Heart right ventricle (tissue), 16 donors: Measurements from ENCODE around the gene FKBP8. TPM values are rescaled to one million over a fixed set of nuclear protein-coding genes. Genes with fewer than 3 reads are reported as not detected.
A peak's percentile ranks its signal among the peaks of the same experiment; 100 is the strongest.

Experiments
- ATAC-seq, 8 donors: fragments of 200-7000 bp; cut with Tn5 transposase; one replicate each; pipeline ENCODE4 v1.9.1; 2020; ENCODE audit warnings: mild to moderate bottlenecking in 8 of 8, moderate library complexity in 8 of 8, moderate number of reproducible peaks in 1 of 8
- DNase-seq, 2 donors: peaks; one replicate each; pipeline ENCODE4 v3.0.0-alpha.2; 2020
- H3K27ac ChIP-seq, 10 donors: fragments of 200-600 bp; sonication (generic) in 2 of 10; one replicate each; pipeline versions ENCODE4 v1.5.0 to v1.8.0; 2020 to 2022; ENCODE audit warnings: mild to moderate bottlenecking in 3 of 10
- H3K27me3 ChIP-seq, 7 donors: fragments of 200-600 bp; one replicate each; pipeline ENCODE4 v1.8.0; 2021 to 2022; ENCODE audit warnings: mild to moderate bottlenecking in 2 of 7
- H3K36me3 ChIP-seq, 9 donors: fragments of 200-600 bp; sonication (generic) in 1 of 9; one replicate each; pipeline versions ENCODE4 v1.5.0 to v1.8.0; 2020 to 2022; ENCODE audit warnings: mild to moderate bottlenecking in 2 of 9
- H3K4me1 ChIP-seq, 9 donors: fragments of 200-600 bp; sonication (generic) in 1 of 9; one replicate each; pipeline versions ENCODE4 v1.5.0 to v1.8.0; 2020 to 2022; ENCODE audit warnings: mild to moderate bottlenecking in 4 of 9
- H3K4me3 ChIP-seq, 10 donors: fragments of 200-600 bp; sonication (generic) in 2 of 10; one replicate each; pipeline versions ENCODE4 v1.5.0 to v1.8.0; 2020 to 2022; ENCODE audit warnings: mild to moderate bottlenecking in 7 of 10, moderate library complexity in 2 of 10
- H3K9me3 ChIP-seq, 11 donors: fragments of 200-600 bp in 10 of 11; sonication (generic) in 2 of 11; one replicate each; pipeline versions ENCODE4 v1.5.0 to v1.8.0; 2013 to 2022; ENCODE audit warnings: mild to moderate bottlenecking in 2 of 11, control low read depth in 1 of 11, moderate library complexity in 1 of 11
- WGBS, 2 donors: extraction: QIAGEN DNeasy Blood & Tissue Kit; methylation state at CpG; one replicate each; pipeline ENCODE4 v1.1.7; 2013; ENCODE audit warnings: inconsistent platforms in 1 of 2; 5-methylcytosine and 5-hydroxymethylcytosine counted together
- intact Hi-C, 10 donors: fragments of 100-400 bp; cut with DNase I; formaldehyde crosslinking; loops; one replicate each; pipeline versions ENCODE4 v1.11.1 to v1.14.2; 2022
- polyA plus RNA-seq, 2 donors: library from polyadenylated mRNA; stranded (reverse); fragments of 200-250 nt; gene quantifications; one replicate each; pipeline ENCODE4 v1.2.3, GENCODE V29; 2013
- total RNA-seq, 10 donors: library from RNA; stranded (reverse); fragmentation: NEBNext Ultra II Directional in 3 of 10; extraction: Animal tissue kit (Norgen Biotek cat#: 25700) in 3 of 10; gene quantifications; one replicate each; pipeline versions ENCODE4 v1.2.1 to v1.2.4, GENCODE V29; 2021 to 2023
- TF ChIP-seq, protein P1 (sequence below), 9 donors: fragments of 200-600 bp; sonication (generic) in 2 of 9; IDR thresholded peaks; one replicate each; pipeline versions ENCODE4 v1.5.0 to v1.8.0; 2021 to 2022; ENCODE audit warnings: antibody characterized with exemption in 9 of 9, mild to moderate bottlenecking in 5 of 9, moderate library complexity in 1 of 9
- donor health status: Arrhythmogenic right ventricular cardiomyopathy.
- donor health status: ischemic (EF 13 %, LVEDD 7.1; RV severe dilation, severe dysfunction).
- donor health status: healthy with polysubstance abuse.
- donor health status: DM: no; HTN: yes; CAD: no.
- donor health status: DM: no; HTN: no; CAD: no.
- donor health status: ischemic (EF 25% LVEDD 6.9; RV normal size, moderate dysfunction).
- donor health status: ischemic (EF 25% LVEDD 5.7; RV mildly dilated, moderate dysfunction).
- donor health status: healthy.
- donor health status: DM: yes; HTN: yes; CAD: no.
- donor health status: Ischemic cardiomyopathy.
- donor health status: ischemic (EF 35%, LVEDD 5.7; RV mildly dilated, moderate dysfunction).
- donor health status: nonischemic (EF 11% LVEDD 7.7; RV severe dilation, severe dysfunction).
- donor health status: DM: yes; HTN: yes; CAD: no.
- donor health status: PGD.
- donor health status: ischemic (EF 29% LVEDD 5.4; RV normal size, mild dysfunction).
- donor health status: nonischemic (EF 23%, LVEDD 6.1; RV moderate dilation, normal function).

The FKBP8 gene
- total and polyA plus RNA-seq, 12 donors = 132 to 308 (median 152) TPM

DNA sequence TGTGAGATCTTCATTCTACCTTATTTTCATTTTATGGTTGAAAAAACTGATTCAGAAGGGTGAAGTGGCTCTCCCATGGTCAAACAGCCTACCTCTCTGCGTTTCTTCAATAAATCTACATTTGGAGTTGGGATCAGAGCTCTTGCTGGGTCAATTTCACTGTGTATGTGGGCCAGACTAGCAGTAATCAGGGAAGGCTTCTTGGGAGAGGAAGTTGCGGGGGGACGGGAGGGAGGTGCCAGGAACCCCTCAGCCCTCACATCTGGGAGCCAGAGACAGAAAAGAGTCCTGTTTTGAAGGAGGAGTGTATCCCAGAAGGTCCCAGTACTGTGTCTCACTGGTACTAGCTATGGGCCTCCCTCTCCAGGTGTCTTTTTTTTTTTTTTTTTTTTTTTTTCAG lies 15.2 kb upstream of the FKBP8 start:
- no peak for ATAC-seq
- TF ChIP-seq, protein P1, sequence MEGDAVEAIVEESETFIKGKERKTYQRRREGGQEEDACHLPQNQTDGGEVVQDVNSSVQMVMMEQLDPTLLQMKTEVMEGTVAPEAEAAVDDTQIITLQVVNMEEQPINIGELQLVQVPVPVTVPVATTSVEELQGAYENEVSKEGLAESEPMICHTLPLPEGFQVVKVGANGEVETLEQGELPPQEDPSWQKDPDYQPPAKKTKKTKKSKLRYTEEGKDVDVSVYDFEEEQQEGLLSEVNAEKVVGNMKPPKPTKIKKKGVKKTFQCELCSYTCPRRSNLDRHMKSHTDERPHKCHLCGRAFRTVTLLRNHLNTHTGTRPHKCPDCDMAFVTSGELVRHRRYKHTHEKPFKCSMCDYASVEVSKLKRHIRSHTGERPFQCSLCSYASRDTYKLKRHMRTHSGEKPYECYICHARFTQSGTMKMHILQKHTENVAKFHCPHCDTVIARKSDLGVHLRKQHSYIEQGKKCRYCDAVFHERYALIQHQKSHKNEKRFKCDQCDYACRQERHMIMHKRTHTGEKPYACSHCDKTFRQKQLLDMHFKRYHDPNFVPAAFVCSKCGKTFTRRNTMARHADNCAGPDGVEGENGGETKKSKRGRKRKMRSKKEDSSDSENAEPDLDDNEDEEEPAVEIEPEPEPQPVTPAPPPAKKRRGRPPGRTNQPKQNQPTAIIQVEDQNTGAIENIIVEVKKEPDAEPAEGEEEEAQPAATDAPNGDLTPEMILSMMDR (IDR thresholded peaks at IDR 0.05) = no peak
- 64 to 76% methylated on average over 3 of the region's 3 CpGs for WGBS, 2 donors
- Histone ChIP-seq H3K4me1 (peaks cover 4 to 46% (median 28%) of the 10 kb centered on the region in 9 donors), H3K27me3 (no peaks in the 10 kb centered on the region), H3K36me3 (peaks cover 0 to 28% (median 4%) of the 10 kb centered on the region in 9 donors), H3K27ac (peak overlapping the region in 9 of 10 donors; percentile 90 to 98 (median 95)), H3K9me3 (no peaks in the 10 kb centered on the region), H3K4me3 (peak overlapping the region in 9 of 10 donors; percentile 71 to 94 (median 86))
- DNase-seq = no peak
- intact Hi-C loops = loop anchor here in 3 of 10 donors (5.0 kb wide), 2 partner anchors 36 to 81 kb away; partner anchors contain the start of gene ELL (in 3 of the 3)

DNA sequence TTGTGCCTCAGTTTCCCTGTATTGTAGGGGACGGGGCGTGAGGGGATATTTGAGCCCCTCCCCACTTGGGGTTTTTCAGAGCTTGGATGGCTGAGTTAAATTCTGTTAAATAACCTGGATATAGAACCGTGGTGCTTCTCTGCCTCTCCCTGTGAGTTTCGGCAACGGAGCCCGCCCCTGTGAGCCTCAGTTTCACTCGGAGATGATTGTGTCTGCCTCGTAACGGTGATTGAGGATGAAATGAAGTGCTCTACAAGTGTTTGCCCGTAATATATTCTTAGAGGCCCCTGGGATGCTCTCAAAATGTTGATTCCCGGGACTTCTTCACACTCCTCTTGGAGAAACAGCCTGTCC lies 14.8 kb upstream of the FKBP8 start:
- DNase-seq = no peak
- Histone ChIP-seq H3K27ac (peak overlapping the region; percentile 66 to 98 (median 95)), H3K4me1 (peaks cover 4 to 46% (median 28%) of the 10 kb centered on the region in 9 donors), H3K9me3 (no peaks in the 10 kb centered on the region), H3K4me3 (peak overlapping the region; percentile 71 to 96 (median 87)), H3K36me3 (peaks cover 0 to 23% (median under 1%) of the 10 kb centered on the region in 9 donors), H3K27me3 (no peaks in the 10 kb centered on the region)
- intact Hi-C loops = loop anchor here in 3 of 10 donors (5.0 kb wide), 2 partner anchors 36 to 81 kb away; partner anchors contain the start of gene ELL (in 3 of the 3)
- WGBS, 2 donors = 5 to 6% methylated on average over 11 of the region's 11 CpGs
- TF ChIP-seq, protein P1 (IDR thresholded peaks at IDR 0.05) = no peak
- no peak for ATAC-seq

DNA sequence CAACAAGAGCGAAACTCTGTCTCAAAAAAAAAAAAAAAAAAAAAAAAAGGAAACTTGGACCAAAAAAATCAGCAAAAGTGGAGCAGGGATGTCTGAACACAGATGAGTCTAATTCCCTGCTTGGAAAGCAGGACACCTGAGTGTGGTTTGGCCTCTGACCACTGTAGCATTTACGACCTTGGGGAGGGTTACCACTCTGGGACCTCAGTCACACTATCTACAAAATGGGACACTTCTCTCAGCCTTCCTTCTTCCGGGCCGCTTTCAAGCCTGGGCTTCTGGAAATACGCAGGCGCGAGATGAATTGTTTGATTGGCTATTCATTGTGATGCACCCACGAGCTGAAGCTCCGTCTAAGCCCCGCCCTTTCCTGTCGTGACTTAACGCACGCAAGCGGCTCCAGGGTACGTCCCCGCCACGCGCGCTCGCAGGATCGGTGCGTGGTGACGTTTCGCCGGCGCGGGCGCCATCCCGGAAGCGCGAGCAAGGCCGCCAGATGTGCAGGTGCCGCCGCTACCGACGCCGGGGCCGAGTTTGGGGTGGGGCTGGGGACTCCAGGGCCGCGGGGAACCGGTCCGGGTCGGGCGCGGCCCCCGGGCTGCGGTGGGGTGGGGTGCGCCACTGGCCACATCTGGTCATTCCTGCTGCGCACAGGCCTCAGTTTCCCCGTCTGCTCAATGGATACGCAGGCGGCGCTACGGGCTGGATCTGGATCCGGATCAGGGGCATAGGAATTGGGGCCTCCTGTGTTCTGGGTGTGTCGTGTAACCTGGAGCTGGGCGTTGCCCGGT lies 14.2 kb upstream of the FKBP8 start, which contains the start of gene KXD1:
KXD1 (plus strand) TSS at position 460 of the 791 bp plus-strand sequence. CDS start 4,187 bp downstream, outside the sequence.
- Histone ChIP-seq H3K36me3 (peaks cover 0 to 18% (median 0%) of the 10 kb centered on the region in 9 donors), H3K4me3 (peak within 1 kb of the TSS; percentile 71 to 96 (median 87)), H3K27ac (peak within 1 kb of the TSS; percentile 66 to 98 (median 95)), H3K4me1 (peaks cover 4 to 45% (median 28%) of the 10 kb centered on the region in 9 donors), H3K9me3 (no peaks in the 10 kb centered on the region), H3K27me3 (no peaks in the 10 kb centered on the region)
- 1% methylated on average over 58 of the region's 58 CpGs for WGBS, 2 donors
- intact Hi-C loops = loop anchor here in 4 of 10 donors (1.0 to 5.0 kb wide), 4 partner anchors 14 to 80 kb away; partner anchors contain the start of genes ELL (in 4 of the 4) and FKBP8 (in 1 of the 4)
- TF ChIP-seq, protein P1 (IDR thresholded peaks at IDR 0.05) = no peak
- DNase-seq (peak; percentile 96 to 99), ATAC-seq (peak; percentile 96 to 99 (median 98))

DNA sequence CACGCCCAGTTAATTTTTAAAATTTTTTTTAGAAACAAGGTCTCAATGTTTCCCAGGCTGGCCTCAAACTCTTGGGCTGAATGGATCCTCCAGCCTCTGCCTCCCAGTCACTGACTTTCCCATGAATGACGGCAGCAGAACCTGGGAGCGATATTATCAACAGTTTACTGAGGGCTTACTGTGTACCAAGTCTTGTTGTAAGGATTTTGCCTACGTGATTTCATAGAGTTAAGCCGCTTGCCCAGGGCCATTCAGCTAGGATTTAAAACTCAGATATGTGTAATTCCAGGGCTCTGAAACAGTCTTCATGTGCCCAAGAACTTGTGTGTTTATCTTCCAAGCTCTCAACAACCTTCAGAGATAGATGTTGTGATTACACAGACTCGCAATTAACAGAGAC lies 8.3 kb upstream of the FKBP8 start:
- Histone ChIP-seq H3K4me1 (no peaks in the 10 kb centered on the region), H3K27me3 (no peaks in the 10 kb centered on the region), H3K27ac (no peak overlapping the region), H3K36me3 (no peaks in the 10 kb centered on the region), H3K4me3 (no peak overlapping the region), H3K9me3 (no peaks in the 10 kb centered on the region)
- WGBS, 2 donors = 67 to 68% methylated on average over 6 of the region's 6 CpGs
- intact Hi-C loops = no loop called here
- TF ChIP-seq, protein P1 (IDR thresholded peaks at IDR 0.05) = no peak
- no peak for DNase-seq
- no peak for ATAC-seq
